HepG2 (cell line): Measurements from ENCODE around the gene HIF1AN. TPM values are rescaled to one million over a fixed set of nuclear protein-coding genes. Genes with fewer than 3 reads are reported as not detected.

Experiments used
- ATAC-seq: fragments of 200-7000 bp; cut with Tn5 transposase; 3 replicates; pipeline ENCODE4 v1.9.1; 2020; ENCODE audit warnings: mild to moderate bottlenecking, moderate library complexity
- BruUV-seq: library from RNA; stranded (reverse); fragments of 400-500 nt; replicated peaks from 2 replicates; lab custom pipeline; 2021; lab: Mats Ljungman, UMichigan
- CTCF ChIA-PET: fragments of 300-600 bp; formaldehyde crosslinking; extraction: SDS; loops from one replicate; lab custom pipeline; 2021; ENCODE audit warnings: low total read pairs, inconsistent platforms, low intra/inter-chr PET ratio; lab: Yijun Ruan, JAX
- POLR2A ChIA-PET: fragments of 350-600 bp; sonication (Branson Sonifier 250); formaldehyde crosslinking; loops from one replicate; lab custom pipeline; 2020; ENCODE audit warnings: antibody characterized with exemption, inconsistent platforms; lab: Yijun Ruan, JAX
- DNase-seq: peaks from one replicate; pipeline ENCODE4 v3.0.0-alpha.2; 2015; ENCODE audit warnings: low spot score
- FAIRE-seq: peaks from 3 replicates; lab custom pipeline; 2011; peaks lifted over from hg19 to GRCh38; lab: Jason Lieb, UNC
- H2AFZ ChIP-seq: one replicate; pipeline ENCODE4 v1.6.1; 2011; ENCODE audit warnings: low read length, inconsistent platforms
- H3K27ac ChIP-seq: fragments of 300-600 bp; 3 replicates; pipeline ENCODE4 v1.8.0; 2011; ENCODE audit warnings: mixed run types, mild to moderate bottlenecking, mixed read lengths, low read length, inconsistent platforms; ENCODE audit not compliant: insufficient read depth; ENCODE audit errors: extremely low read length
- H3K27me3 ChIP-seq, 2 experiments: fragments of 200-600 bp in 1 of 2; 2 replicates in 1 of 2; 3 replicates in 1 of 2; pipeline versions ENCODE4 v1.6.0 to v1.8.0; 2011; ENCODE audit warnings: low read length in 2 of 2, mild to moderate bottlenecking in 2 of 2, moderate library complexity in 2 of 2, inconsistent platforms in 1 of 2; ENCODE audit not compliant: insufficient read depth in 2 of 2, control insufficient read depth in 1 of 2
- H3K36me3 ChIP-seq, 2 experiments: fragments of 200-600 bp in 1 of 2; replicated peaks in 1 of 2; 2 replicates in 1 of 2; 3 replicates in 1 of 2; pipeline versions ENCODE4 v1.5.1 to v1.8.0; 2011; ENCODE audit warnings: low read length in 2 of 2, inconsistent platforms in 1 of 2; ENCODE audit not compliant: insufficient read depth in 2 of 2, control insufficient read depth in 1 of 2
- H3K4me1 ChIP-seq: 2 replicates; pipeline ENCODE4 v1.5.1; 2012; ENCODE audit warnings: low read length, inconsistent platforms; ENCODE audit not compliant: insufficient read depth
- H3K4me2 ChIP-seq: 2 replicates; pipeline ENCODE4 v1.6.0; 2011; ENCODE audit warnings: low read depth, low read length, inconsistent platforms
- H3K4me3 ChIP-seq, 3 experiments: fragments of 200-600 bp in 1 of 3; sonication (generic), shearing (Covaris generic) in 1 of 3; replicated peaks in 1 of 3; 2 replicates each; pipeline ENCODE4 v1.5.1; 2011 to 2016; ENCODE audit warnings: low read length in 3 of 3, inconsistent platforms in 2 of 3, low read depth in 2 of 3, mild to moderate bottlenecking in 2 of 3, control low read depth in 1 of 3, mixed read lengths in 1 of 3; ENCODE audit not compliant: insufficient read depth in 1 of 3
- H3K79me2 ChIP-seq: one replicate; pipeline ENCODE4 v1.6.1; 2011; ENCODE audit warnings: low read length, inconsistent platforms; ENCODE audit not compliant: insufficient read depth
- H3K9ac ChIP-seq: 2 replicates; pipeline ENCODE4 v1.6.0; 2011; ENCODE audit warnings: mild to moderate bottlenecking, low read depth, low read length, inconsistent platforms; ENCODE audit not compliant: insufficient read depth
- H3K9me3 ChIP-seq: 2 replicates; pipeline ENCODE4 v1.5.1; 2012; ENCODE audit warnings: mild to moderate bottlenecking, low read length
- H4K20me1 ChIP-seq: 2 replicates; pipeline ENCODE4 v1.6.0; 2011; ENCODE audit warnings: inconsistent platforms, mild to moderate bottlenecking, low read length, moderate library complexity; ENCODE audit not compliant: insufficient read depth
- CEBPG ChIP-seq: IDR thresholded peaks from 2 replicates; pipeline ENCODE4 v1.6.1; 2016
- CENPT ChIP-seq: sonication (generic); formaldehyde crosslinking; IDR thresholded peaks from 2 replicates; pipeline ENCODE4 v1.8.0; 2022; ENCODE audit warnings: low read depth, mild to moderate bottlenecking, moderate library complexity, missing genetic modification reagents
- HNF4A ChIP-seq: sonication (generic); formaldehyde crosslinking; IDR thresholded peaks from 2 replicates; pipeline ENCODE4 v1.4.0; 2020; ENCODE audit warnings: missing genetic modification reagents
- SALL1 ChIP-seq: sonication (generic); formaldehyde crosslinking; IDR thresholded peaks from 2 replicates; pipeline ENCODE4 v1.8.0; 2022; ENCODE audit warnings: mild to moderate bottlenecking, missing genetic modification reagents
- TEF ChIP-seq: sonication (generic); formaldehyde crosslinking; IDR thresholded peaks from 2 replicates; pipeline ENCODE4 v1.5.0; 2020; ENCODE audit warnings: missing genetic modification reagents
- TOPORS ChIP-seq: sonication (generic); formaldehyde crosslinking; IDR thresholded peaks from 2 replicates; pipeline ENCODE4 v1.8.0; 2023; ENCODE audit warnings: mild to moderate bottlenecking, missing genetic modification reagents
- ZNF205 ChIP-seq: IDR thresholded peaks from 2 replicates; pipeline ENCODE4 v1.6.1; 2018; ENCODE audit warnings: missing biosample characterization, missing genetic modification reagents
- ZNF841 ChIP-seq: sonication (generic); formaldehyde crosslinking; IDR thresholded peaks from 2 replicates; pipeline ENCODE4 v1.8.1; 2023; ENCODE audit warnings: missing genetic modification reagents, borderline replicate concordance
- ZSCAN5A ChIP-seq: sonication (generic); formaldehyde crosslinking; IDR thresholded peaks from 2 replicates; pipeline ENCODE4 v1.8.0; 2022; ENCODE audit warnings: mild to moderate bottlenecking, missing genetic modification reagents, borderline replicate concordance
- WGBS: methylation state at CpG from one replicate; pipeline ENCODE4 v1.1.6; 2017; ENCODE audit warnings: low lambda C conversion rate; 5-methylcytosine and 5-hydroxymethylcytosine counted together
- in situ Hi-C: cut with HindIII; loops from 2 replicates; pipeline ENCODE4 v1.10.0; 2017; ENCODE audit warnings: low pct_unique_long_range_greater_than_20kb; ENCODE audit not compliant: extremely low pct_ligation_motif_present
- intact Hi-C: fragments of 100-400 bp; cut with micrococcal nuclease; formaldehyde crosslinking; loops from one replicate; pipeline ENCODE4 v1.10.0; 2022; ENCODE audit not compliant: unreplicated experiment
- polyA plus RNA-seq, 8 experiments: library from polyadenylated mRNA; depleted of rRNA in 3 of 8; stranded (reverse) in 7 of 8; unstranded in 1 of 8; fragments of >200 nt; fragmentation: Illumina TruSeq in 4 of 8; extraction: Trizol in 4 of 8; gene quantifications; 2 replicates each; pipeline versions ENCODE4 v1.2.1 to v1.2.3, GENCODE V29; 2011 to 2016; ENCODE audit warnings: low read depth in 4 of 8, missing spikeins in 1 of 8, mixed read lengths in 1 of 8; ENCODE audit not compliant: insufficient read depth in 1 of 8
- total RNA-seq, 5 experiments: library from RNA; depleted of rRNA; stranded (reverse); fragments of >200 nt; fragmentation: Illumina TruSeq; extraction: Trizol; gene quantifications; 2 replicates each; pipeline ENCODE4 v1.2.3, GENCODE V29; 2016; ENCODE audit warnings: low read depth in 1 of 5

HIF1AN gene
- total and polyA plus RNA-seq, 2 of the 13 experiments (the other 11 are each of a cell fraction or from before 2014, with no cell fraction given): 8.6 to 10.7 TPM

GRCh38 chr10:100562008-100562672, 26.4 kb downstream of the HIF1AN start (continued):
- TF ChIP-seq ZSCAN5A (no peak), ZNF205 (CRISPR knock-in tag) (no peak), CENPT (CRISPR knock-in tag) (no peak), ZNF841 (CRISPR knock-in tag) (no peak)
- TF ChIP-seq, all 625 proteins: peak for 67

DNA sequence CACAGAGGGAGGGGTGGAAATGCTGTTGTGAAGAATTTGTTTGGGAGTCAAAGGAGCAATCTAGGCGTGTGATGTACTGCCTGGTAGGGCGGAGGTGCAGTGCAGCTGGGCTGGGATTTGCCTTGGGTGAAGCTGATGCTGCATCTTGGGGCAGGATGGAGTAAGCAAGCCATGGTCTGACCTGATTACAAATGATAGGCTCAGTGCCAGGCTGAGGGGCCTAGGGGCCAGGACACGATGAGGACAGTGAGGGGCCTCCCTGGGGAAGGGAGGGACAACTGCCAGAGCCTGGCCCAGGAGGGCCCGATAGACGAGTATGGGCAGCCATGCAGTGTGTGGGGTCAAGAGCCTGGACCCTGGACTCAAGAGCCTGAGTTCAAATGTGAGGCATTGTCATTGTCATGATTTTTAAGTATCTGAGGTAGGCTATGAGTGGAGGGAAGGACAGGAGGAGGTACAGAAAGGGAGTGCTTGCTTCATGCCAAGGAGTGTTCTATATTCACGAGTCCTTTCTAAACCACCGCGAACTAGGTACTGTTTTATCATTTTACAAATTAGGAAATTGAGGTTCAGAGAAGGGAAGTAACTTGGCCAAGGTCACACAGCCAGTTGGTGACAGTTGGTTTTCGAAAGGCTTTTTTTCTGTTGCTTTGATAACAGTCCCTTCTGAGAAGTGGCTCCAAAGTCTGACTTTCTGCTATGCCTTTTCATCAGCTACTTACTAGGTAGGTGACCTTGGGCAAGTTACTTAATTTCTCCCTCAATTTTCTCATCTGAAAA, 29.7 kb downstream of the HIF1AN start:
- intact Hi-C loops: no loop called here
- Histone ChIP-seq H4K20me1 (no peaks in the 10 kb centered on the region), H3K27me3 (peaks cover 2 to 11% of the 10 kb centered on the region in 2 experiments; a peak in 2 of 5 replicates), H3K36me3 (no peaks in the 10 kb centered on the region), H3K9me3 (no peaks in the 10 kb centered on the region), H3K4me3 (no peak overlapping the region), H3K27ac (no peak overlapping the region), H3K79me2 (no peaks in the 10 kb centered on the region), H3K9ac (no peak overlapping the region), H3K4me1 (peaks cover 20% of the 10 kb centered on the region), H3K4me2 (no peak overlapping the region)
- in situ Hi-C loops: no loop called here
- POLR2A ChIA-PET: no interaction called here
- 16% methylated on average over 9 of the region's 9 CpGs for WGBS
- DNase-seq (no peak), ATAC-seq (no peak), FAIRE-seq (no peak)
- no TSS peak for BruUV-seq
- TF ChIP-seq TOPORS (CRISPR knock-in tag): no peak
- no peak for TF ChIP-seq CEBPG (CRISPR knock-in tag)
- peak; percentile 19; the same call in 1 of the 2 replicates for TF ChIP-seq HNF4A
- 0 out of 2 replicates have a peak, but pooled peaks have one; percentile 12 for TF ChIP-seq SALL1 (CRISPR knock-in tag)
- no peak for TF ChIP-seq TEF (CRISPR knock-in tag)
- TF ChIP-seq, all 625 proteins: peak for 2
- CTCF ChIA-PET: no interaction called here
- no peak overlapping the region for H2AFZ ChIP-seq
